Neutrophil (primary cell): ENCODE measurements around the gene ARMC6.

Source experiments
- H3K27ac ChIP-seq: fragments of 200-600 bp; sonication (generic); 2 replicates; pipeline ENCODE4 v1.5.1; 2016; ENCODE audit warnings: mild to moderate bottlenecking, moderate library complexity
- H3K27me3 ChIP-seq: fragments of 200-600 bp; sonication (generic); 2 replicates; pipeline ENCODE4 v1.6.0; 2016; ENCODE audit warnings: mild to moderate bottlenecking
- H3K36me3 ChIP-seq: fragments of 200-600 bp; sonication (generic); 2 replicates; pipeline ENCODE4 v1.5.1; 2017
- H3K4me1 ChIP-seq, 2 experiments: fragments of 200-600 bp in 1 of 2; sonication (generic) in 1 of 2; 1 replicate in 1 of 2; 2 replicates in 1 of 2; pipeline versions ENCODE4 v1.5.1 to v1.6.1; 2013 to 2016; ENCODE audit warnings: low read depth in 1 of 2, low read length in 1 of 2, mild to moderate bottlenecking in 1 of 2, moderate library complexity in 1 of 2; ENCODE audit not compliant: control insufficient read depth in 1 of 2, insufficient read depth in 1 of 2
- H3K4me3 ChIP-seq, 2 experiments: fragments of 200-600 bp in 1 of 2; sonication (generic) in 1 of 2; 1 replicate in 1 of 2; 2 replicates in 1 of 2; pipeline ENCODE4 v1.5.1; 2013 to 2016; ENCODE audit warnings: low read depth in 1 of 2, low read length in 1 of 2, mild to moderate bottlenecking in 1 of 2, moderate library complexity in 1 of 2
- H3K9me3 ChIP-seq: fragments of 200-600 bp; sonication (generic); 2 replicates; pipeline ENCODE4 v1.5.1; 2016
- CTCF ChIP-seq: fragments of 200-600 bp; sonication (generic); IDR thresholded peaks from 2 replicates; pipeline ENCODE4 v1.5.1; 2016; ENCODE audit warnings: antibody characterized with exemption

The ARMC6 gene

GRCh38 chr19:18990128-18990708 is 43.2 kb upstream of the ARMC6 start:
- Histone ChIP-seq H3K36me3 (peaks cover 47% of the 10 kb centered on the region), H3K9me3 (no peaks in the 10 kb centered on the region), H3K4me3 (no peak overlapping the region), H3K27ac (no peak overlapping the region), H3K4me1 (peaks cover 17 to 19% of the 10 kb centered on the region in 2 experiments), H3K27me3 (no peaks in the 10 kb centered on the region)
- no peak for TF ChIP-seq CTCF

DNA sequence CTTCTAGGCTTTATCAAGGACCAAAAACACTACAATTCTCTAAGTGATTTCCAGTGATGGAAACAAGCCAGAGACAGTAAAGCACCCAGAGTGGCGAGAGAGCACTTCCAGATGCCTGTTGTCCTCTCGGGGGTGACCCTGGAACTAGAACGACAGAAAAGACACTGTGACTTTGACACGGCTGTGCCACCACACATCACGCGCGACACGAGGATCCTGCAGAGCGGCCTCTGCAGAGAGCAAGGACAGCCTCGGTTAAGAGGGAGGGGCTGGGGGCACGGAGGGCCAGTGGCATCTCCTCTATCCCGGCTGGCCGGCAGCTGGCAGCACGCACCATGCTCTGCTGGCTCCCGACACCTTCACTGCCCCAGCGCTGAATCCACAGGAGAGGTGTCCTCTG is 42.4 kb upstream of the ARMC6 start:
- peaks cover 55% of the 10 kb centered on the region for H3K36me3 ChIP-seq
- TF ChIP-seq CTCF: no peak
- H3K27ac ChIP-seq: no peak overlapping the region
- no peak overlapping the region for H3K4me3 ChIP-seq
- H3K27me3 ChIP-seq: no peaks in the 10 kb centered on the region
- no peaks in the 10 kb centered on the region for H3K9me3 ChIP-seq
- H3K4me1 ChIP-seq: peaks cover 9 to 11% of the 10 kb centered on the region in 2 experiments

GRCh38 chr19:18991468-18991867 is 41.9 kb upstream of the ARMC6 start:
- Histone ChIP-seq H3K4me1 (peaks cover 5 to 6% of the 10 kb centered on the region in 2 experiments), H3K27me3 (no peaks in the 10 kb centered on the region), H3K36me3 (peaks cover 59% of the 10 kb centered on the region), H3K4me3 (no peak overlapping the region), H3K9me3 (no peaks in the 10 kb centered on the region), H3K27ac (no peak overlapping the region)
- TF ChIP-seq CTCF: no peak

DNA sequence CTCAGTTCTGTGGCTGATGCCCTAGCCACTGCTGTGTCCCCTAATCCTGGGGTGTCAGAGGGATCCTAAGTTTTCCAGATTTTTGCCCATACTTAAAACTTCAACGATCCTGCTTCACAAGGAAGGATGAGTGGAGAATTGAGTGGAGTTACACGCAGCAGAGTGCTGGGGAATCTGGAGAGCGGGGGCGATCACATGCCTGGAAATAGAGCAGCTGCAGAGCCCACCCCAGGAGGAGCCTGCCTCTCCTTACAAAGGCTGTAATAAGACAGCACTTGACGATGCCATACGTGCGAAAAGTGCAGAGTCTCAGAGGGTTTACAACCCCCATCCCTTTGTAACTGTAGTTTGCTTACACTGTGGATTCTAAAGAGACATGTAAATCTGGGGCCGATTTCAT is 40.7 kb upstream of the ARMC6 start:
- Histone ChIP-seq H3K27ac (no peak overlapping the region), H3K4me3 (no peak overlapping the region), H3K27me3 (no peaks in the 10 kb centered on the region), H3K36me3 (peaks cover 65% of the 10 kb centered on the region), H3K4me1 (no peaks in the 10 kb centered on the region), H3K9me3 (no peaks in the 10 kb centered on the region)
- TF ChIP-seq CTCF: no peak

DNA sequence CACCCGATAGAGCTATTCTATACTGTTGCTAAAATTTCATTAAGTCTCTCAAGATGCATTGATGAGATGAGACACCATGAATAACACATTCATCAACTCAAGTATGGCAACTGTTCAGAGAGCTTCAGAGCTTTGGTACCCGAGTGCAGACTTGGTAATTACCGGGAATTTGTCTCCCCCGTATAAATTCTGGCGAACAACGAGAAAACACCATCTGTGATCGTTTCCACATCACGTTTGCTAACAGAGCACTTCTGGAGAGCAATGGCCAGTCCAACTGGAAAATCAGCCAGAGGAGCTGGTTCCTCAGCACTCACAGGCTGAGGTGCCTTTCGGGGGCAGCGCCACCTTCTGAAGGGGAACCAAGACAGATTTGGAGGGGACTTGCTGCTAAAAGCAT is 40.3 kb upstream of the ARMC6 start:
- H3K4me1 ChIP-seq: no peaks in the 10 kb centered on the region
- H3K9me3 ChIP-seq: no peaks in the 10 kb centered on the region
- H3K36me3 ChIP-seq: peaks cover 68% of the 10 kb centered on the region
- no peak overlapping the region for H3K4me3 ChIP-seq
- H3K27me3 ChIP-seq: no peaks in the 10 kb centered on the region
- H3K27ac ChIP-seq: no peak overlapping the region
- no peak for TF ChIP-seq CTCF

DNA sequence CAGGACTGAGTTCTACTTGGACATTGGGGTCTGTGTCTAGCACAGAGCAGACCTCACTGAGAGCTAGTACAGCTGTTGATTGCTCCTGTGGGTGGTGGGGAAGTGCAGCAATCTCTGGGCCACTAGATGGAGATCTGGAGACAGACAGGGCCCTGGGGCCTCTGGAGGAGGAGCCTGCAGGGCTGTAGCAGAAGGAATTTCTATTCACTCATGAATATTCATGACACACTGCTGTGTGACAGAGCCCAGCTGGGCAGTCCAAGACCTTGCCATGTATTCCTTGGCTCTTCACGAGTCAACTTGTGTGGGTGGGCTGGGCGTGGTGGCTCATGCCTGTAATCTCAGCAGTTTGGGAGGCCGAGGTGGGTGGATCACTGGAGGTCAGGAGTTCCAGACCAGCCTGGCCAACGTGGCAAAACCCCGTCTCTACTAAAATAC is 37.6 kb upstream of the ARMC6 start:
- no peaks in the 10 kb centered on the region for H3K27me3 ChIP-seq
- no peaks in the 10 kb centered on the region for H3K9me3 ChIP-seq
- no peak for TF ChIP-seq CTCF
- H3K27ac ChIP-seq: no peak overlapping the region
- H3K36me3 ChIP-seq: peaks cover 90% of the 10 kb centered on the region
- H3K4me1 ChIP-seq: no peaks in the 10 kb centered on the region
- no peak overlapping the region for H3K4me3 ChIP-seq
